Astrocyte (in vitro differentiated cells and primary cell): Measurements from ENCODE around the gene MGMT. TPM values are rescaled to one million over a fixed set of nuclear protein-coding genes. Genes with fewer than 3 reads are reported as not detected.

Experiments
- DNase-seq: peaks from one replicate; pipeline ENCODE4 v3.0.0-alpha.2; 2010; ENCODE audit warnings: low read depth
- FAIRE-seq: peaks from 2 replicates; lab custom pipeline; 2011; peaks lifted over from hg19 to GRCh38; lab: Jason Lieb, UNC
- H2AFZ ChIP-seq: 2 replicates; pipeline ENCODE4 v1.6.0; 2012; ENCODE audit warnings: low read depth, low read length, inconsistent platforms
- H3K27ac ChIP-seq: 2 replicates; pipeline ENCODE4 v1.5.1; 2011; ENCODE audit warnings: low read depth, low read length, inconsistent platforms
- H3K27me3 ChIP-seq: 2 replicates; pipeline ENCODE4 v1.6.0; 2011; ENCODE audit warnings: low read length, inconsistent platforms; ENCODE audit not compliant: insufficient read depth
- H3K36me3 ChIP-seq: 2 replicates; pipeline ENCODE4 v1.5.1; 2011; ENCODE audit warnings: low read length, inconsistent platforms; ENCODE audit not compliant: insufficient read depth
- H3K4me1 ChIP-seq: 2 replicates; pipeline ENCODE4 v1.5.1; 2011; ENCODE audit warnings: low read length, inconsistent platforms; ENCODE audit not compliant: insufficient read depth
- H3K4me2 ChIP-seq: 2 replicates; pipeline ENCODE4 v1.6.0; 2012; ENCODE audit warnings: low read length, inconsistent platforms
- H3K4me3 ChIP-seq: 2 replicates; pipeline ENCODE4 v1.5.1; 2011; ENCODE audit warnings: low read depth, mild to moderate bottlenecking, low read length, inconsistent platforms; ENCODE audit not compliant: insufficient read depth
- H3K79me2 ChIP-seq: 2 replicates; pipeline ENCODE4 v1.6.0; 2012; ENCODE audit warnings: mild to moderate bottlenecking, low read length, inconsistent platforms; ENCODE audit not compliant: insufficient read depth
- H3K9ac ChIP-seq: 2 replicates; pipeline ENCODE4 v1.6.0; 2012; ENCODE audit warnings: mild to moderate bottlenecking, low read length, inconsistent platforms
- H3K9me3 ChIP-seq: 2 replicates; pipeline ENCODE4 v1.5.1; 2012; ENCODE audit warnings: low read depth, mild to moderate bottlenecking, low read length, inconsistent platforms; ENCODE audit not compliant: insufficient read depth
- H4K20me1 ChIP-seq: 2 replicates; pipeline ENCODE4 v1.6.0; 2012; ENCODE audit warnings: low read length, inconsistent platforms; ENCODE audit not compliant: insufficient read depth
- H3K27ac Mint-ChIP-seq: one replicate; pipeline ENCODE4 v1.8.0; 2021; ENCODE audit warnings: mild to moderate bottlenecking, mixed read lengths; ENCODE audit not compliant: unreplicated experiment
- H3K27me3 Mint-ChIP-seq: one replicate; pipeline ENCODE4 v1.8.0; 2021; ENCODE audit warnings: low read depth, mixed read lengths; ENCODE audit not compliant: unreplicated experiment
- H3K36me3 Mint-ChIP-seq: one replicate; pipeline ENCODE4 v1.8.0; 2021; ENCODE audit warnings: low read depth, mixed read lengths; ENCODE audit not compliant: unreplicated experiment
- H3K4me1 Mint-ChIP-seq: one replicate; pipeline ENCODE4 v1.8.0; 2021; ENCODE audit warnings: low read depth, mixed read lengths; ENCODE audit not compliant: unreplicated experiment
- H3K4me3 Mint-ChIP-seq: one replicate; pipeline ENCODE4 v1.8.0; 2021; ENCODE audit warnings: mild to moderate bottlenecking, moderate library complexity, mixed read lengths; ENCODE audit not compliant: unreplicated experiment
- H3K9me3 Mint-ChIP-seq: one replicate; pipeline ENCODE4 v1.8.0; 2021; ENCODE audit warnings: mild to moderate bottlenecking, mixed read lengths; ENCODE audit not compliant: unreplicated experiment
- CTCF ChIP-seq: IDR thresholded peaks from 2 replicates; pipeline ENCODE4 v1.5.1; 2011; ENCODE audit warnings: low read depth, mild to moderate bottlenecking, inconsistent platforms, low read length, moderate library complexity; ENCODE audit not compliant: insufficient read depth
- EZH2 ChIP-seq: IDR thresholded peaks from 2 replicates; pipeline ENCODE4 v1.6.1; 2012; ENCODE audit warnings: mild to moderate bottlenecking, low read length, inconsistent platforms; ENCODE audit not compliant: insufficient read depth
- total RNA-seq: library from RNA; stranded (reverse); gene quantifications from 2 replicates; pipeline ENCODE4 v1.2.1, GENCODE V29; 2021

Gene MGMT
- total RNA-seq, 1 donor from 2014 or later, result 9.5 TPM

- no peak overlapping the region for H3K4me3 ChIP-seq
- peaks cover 3% of the 10 kb centered on the region for H3K9me3 ChIP-seq
- no peaks in the 10 kb centered on the region for H3K4me1 ChIP-seq
- H3K27me3 ChIP-seq, result no peaks in the 10 kb centered on the region
- no peak for DNase-seq
- TF ChIP-seq EZH2, result no peak
- no peak for TF ChIP-seq CTCF
- Mint-ChIP-seq H3K27me3 (peaks cover 15% of the 10 kb centered on the region), H3K4me3 (no peak overlapping the region), H3K36me3 (no peaks in the 10 kb centered on the region), H3K27ac (no peak overlapping the region), H3K4me1 (no peaks in the 10 kb centered on the region), H3K9me3 (peaks cover 3% of the 10 kb centered on the region)
- H3K27ac ChIP-seq, result no peak overlapping the region
- no peak for FAIRE-seq
- no peak overlapping the region for H2AFZ ChIP-seq
- H3K79me2 ChIP-seq, result no peaks in the 10 kb centered on the region
- H3K4me2 ChIP-seq, result no peak overlapping the region
- no peaks in the 10 kb centered on the region for H3K36me3 ChIP-seq
- no peaks in the 10 kb centered on the region for H4K20me1 ChIP-seq
- H3K9ac ChIP-seq, result no peak overlapping the region
Observed at GRCh38 chr10:129816656-129817045, 349.6 kb downstream of the MGMT start.
